Umbilical cord (tissue), 2 donors: Measurements from ENCODE around the gene ASB5. TPM values are rescaled to one million over a fixed set of nuclear protein-coding genes. Genes with fewer than 3 reads are reported as not detected.
"Not testable (repeated sequence)": the region's sequence is repeated elsewhere in the genome, so short reads cannot be mapped to it uniquely, and the experiment has no call there.

Experiments used
- DNase-seq: peaks from one replicate; pipeline ENCODE4 v3.0.0-alpha.2; 2015; ENCODE audit warnings: low spot score
- total RNA-seq: library from RNA; depleted of rRNA; stranded (reverse); fragments of >200 nt; gene quantifications from one replicate; pipeline ENCODE4 v1.2.3, GENCODE V29; 2014; ENCODE audit warnings: low replicate concordance; ENCODE audit not compliant: insufficient read depth

Gene ASB5
- total RNA-seq = 3.6 TPM

DNA sequence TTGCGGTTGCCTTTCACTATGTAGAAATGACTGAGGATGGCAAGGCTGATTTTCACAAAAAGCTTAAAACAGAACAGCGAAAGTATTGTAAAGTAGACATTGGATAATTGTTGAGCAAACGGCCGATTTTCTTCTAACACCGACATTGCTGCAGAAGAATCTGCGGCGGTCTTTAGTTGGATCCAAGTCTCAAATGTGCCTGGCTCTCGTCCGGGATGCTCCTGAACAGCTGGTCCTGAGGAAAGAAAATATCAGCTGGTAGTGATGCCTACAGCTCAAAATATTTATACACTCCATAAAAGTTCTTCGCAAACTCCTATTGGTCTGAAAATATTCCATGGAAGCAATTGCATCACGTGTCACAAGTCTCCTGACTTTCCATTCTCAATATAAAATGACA lies at the start of gene ASB5:
Gene ASB5 (minus strand): TSS at position 260 of the 400 bp plus-strand sequence. CDS start 114 bp downstream, at position 146.
- no peak for DNase-seq

GRCh38 chr4:176313596-176314336 lies 44.7 kb upstream of the ASB5 start:
- no peak for DNase-seq

- no peak for DNase-seq
Observed at GRCh38 chr4:176309772-176310171, 40.8 kb upstream of the ASB5 start.

GRCh38 chr4:176309046-176309445 lies 40.0 kb upstream of the ASB5 start:
- DNase-seq = no peak

GRCh38 chr4:176308441-176308840 lies 39.4 kb upstream of the ASB5 start:
- no peak for DNase-seq

- DNase-seq = no peak
Observed at GRCh38 chr4:176307666-176307930, 38.6 kb upstream of the ASB5 start.

DNA sequence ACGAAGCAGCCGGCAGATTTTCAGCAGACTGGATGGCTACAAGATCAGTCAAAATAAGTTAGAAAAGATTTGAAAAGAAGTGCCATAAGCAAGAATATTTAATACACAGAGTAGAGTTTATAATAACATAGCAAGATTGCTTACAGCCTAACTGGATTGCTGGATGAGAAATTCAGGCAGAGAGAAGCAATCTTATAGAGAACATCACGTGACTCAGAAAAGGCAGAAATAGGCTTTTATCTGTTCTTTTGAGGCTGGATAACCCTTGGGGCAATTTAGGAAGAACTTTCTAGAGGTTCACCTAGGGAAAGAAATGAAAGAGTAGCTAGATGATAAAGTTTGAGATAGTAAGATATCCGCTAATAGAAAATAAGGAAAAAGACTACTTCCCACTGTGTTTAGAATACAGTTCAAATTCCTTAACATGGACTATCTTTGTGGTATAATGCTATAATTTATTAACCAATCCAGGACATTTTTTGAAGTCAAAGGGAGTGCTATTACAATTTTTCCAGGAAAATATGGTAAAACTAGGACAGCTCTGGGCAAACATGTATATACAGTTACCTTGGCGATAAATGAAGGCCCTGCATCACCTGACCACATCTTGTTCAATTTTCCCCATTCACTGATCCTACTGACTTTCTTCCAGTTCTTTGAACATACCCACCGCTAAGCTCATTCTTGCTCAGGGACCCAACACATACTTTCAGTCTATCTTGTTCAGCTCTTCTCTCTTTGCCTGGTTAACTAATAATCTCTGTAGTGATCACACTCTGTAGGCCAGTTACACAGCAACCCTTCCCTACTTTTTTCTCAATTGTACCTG lies 38.0 kb upstream of the ASB5 start:
- DNase-seq = no peak

- no peak for DNase-seq
Observed at GRCh38 chr4:176303938-176304337, 34.9 kb upstream of the ASB5 start.

GRCh38 chr4:176302283-176303275 lies 33.6 kb upstream of the ASB5 start:
- peak; percentile 12 for DNase-seq

GRCh38 chr4:176300565-176300964 lies 31.5 kb upstream of the ASB5 start:
- no peak for DNase-seq

DNA sequence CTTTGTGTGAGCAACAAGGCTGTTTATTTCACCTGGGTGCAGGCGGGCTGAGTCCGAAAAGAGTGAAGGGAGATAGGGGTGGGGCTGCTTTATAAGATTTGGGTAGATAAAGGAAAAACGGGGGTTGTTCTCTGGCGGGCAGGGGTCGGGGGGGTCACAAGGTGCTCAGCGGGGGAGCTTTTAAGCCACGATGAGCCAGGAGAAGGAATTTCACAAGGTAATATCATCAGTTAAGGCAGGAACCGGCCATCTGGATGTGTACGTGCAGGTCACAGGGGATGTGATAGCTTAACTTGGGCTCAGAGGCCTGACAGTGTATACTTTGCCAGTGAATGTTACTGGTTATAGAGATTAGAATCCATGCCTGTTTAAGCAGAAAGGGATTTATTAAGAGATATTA lies 31.0 kb upstream of the ASB5 start:
- no peak for DNase-seq

DNA sequence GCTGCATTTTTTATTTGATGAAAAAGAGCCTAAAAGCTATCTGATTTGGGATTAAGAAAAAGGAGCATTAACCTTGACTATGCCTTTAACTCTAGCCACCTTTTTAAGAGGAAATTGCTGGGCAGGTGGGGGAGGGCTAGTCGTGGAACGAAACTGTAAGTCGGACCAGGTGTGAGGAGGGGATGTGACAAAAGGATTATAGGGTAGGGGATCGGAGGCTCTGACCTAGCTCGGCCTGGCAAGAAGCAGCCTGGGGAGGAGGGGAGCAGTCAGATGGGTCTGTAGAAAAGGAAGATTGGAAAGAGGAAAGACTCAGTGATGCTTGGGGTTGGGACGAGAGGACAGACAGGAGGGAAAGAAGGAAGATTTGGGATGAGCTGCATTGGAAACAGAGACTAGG lies 29.6 kb upstream of the ASB5 start:
- no peak for DNase-seq

DNA sequence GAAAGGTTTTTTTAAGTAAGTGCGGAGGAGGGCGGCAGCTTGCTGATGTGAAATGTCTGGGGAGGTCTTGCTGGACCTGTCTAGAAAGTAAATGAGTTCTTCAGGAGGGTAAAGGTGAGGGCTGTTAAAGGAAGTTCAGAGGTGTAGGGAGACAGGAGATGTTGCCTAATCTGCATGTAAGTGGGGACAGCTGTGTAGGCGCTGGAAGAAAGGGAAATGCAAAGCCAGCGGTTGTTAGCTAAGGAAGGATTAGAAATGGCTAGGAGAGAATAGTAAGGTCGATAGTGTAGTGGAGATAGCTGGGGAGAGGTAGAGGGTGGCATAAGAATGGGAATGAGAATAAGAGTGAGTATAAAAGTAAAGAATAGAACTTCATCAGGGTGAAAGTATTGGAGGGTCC lies 26.9 kb upstream of the ASB5 start:
- not testable (repeated sequence) for DNase-seq

DNA sequence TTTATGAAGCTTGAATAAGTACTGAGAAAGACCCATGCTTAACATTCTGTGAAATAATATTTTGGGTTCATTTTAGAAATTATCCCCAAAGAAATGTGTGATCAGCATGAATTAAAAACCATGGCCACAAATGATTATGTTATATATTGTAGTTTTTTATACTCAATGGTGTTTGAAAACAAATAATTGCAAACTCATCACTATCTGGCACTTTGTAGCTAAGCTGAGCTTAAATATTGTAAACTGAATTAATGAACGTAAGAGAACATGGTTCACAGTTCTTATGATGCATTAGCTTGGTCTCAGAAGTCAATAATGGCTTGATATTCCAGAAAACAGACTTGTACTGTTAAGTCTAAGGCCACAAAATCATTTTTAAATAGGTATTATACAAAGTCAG lies 24.6 kb upstream of the ASB5 start:
- no peak for DNase-seq

DNA sequence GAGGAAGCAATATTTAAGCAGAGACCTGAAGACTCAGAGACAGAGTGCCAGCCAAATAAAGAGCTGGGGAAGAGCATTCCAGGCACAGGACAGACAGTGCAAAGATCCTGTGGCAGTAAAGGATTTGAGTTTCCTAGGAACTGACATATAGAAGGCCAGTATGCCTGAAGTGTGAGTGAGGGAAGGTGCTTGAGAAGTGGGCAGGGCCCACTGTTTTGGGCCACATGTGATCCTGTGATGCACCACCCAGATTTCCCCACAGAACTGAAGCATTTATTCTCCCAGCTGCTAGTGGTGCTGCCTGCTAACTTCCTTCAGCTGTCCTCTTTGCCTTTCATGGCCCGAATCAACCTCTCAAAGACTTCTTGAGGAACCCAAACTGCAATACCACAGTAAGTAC lies 23.9 kb upstream of the ASB5 start:
- no peak for DNase-seq

GRCh38 chr4:176291748-176292147 lies 22.7 kb upstream of the ASB5 start:
- no peak for DNase-seq

GRCh38 chr4:176290520-176290919 lies 21.5 kb upstream of the ASB5 start:
- no peak for DNase-seq

- DNase-seq = no peak
Observed at GRCh38 chr4:176289561-176289960, 20.5 kb upstream of the ASB5 start.

DNA sequence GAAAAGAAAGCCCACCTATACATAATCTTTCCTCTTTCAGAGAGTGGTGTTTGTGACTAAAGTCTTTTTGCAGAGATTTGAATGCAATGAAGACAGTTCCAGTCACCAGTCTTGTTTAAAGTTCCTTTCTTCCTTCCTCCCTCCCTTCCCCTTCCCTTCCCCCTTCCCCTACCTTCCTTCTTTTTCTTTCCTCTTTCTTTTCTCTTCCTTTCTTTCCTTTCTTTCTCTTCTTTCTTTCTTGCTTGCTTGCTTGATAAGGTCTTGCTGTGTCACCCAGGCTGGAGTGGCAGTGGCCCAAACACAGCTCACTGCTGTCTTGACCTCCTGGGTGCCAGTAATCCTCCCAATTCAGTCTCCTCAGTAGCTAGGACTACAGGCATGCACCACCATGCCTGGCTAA lies 19.0 kb upstream of the ASB5 start:
- no peak for DNase-seq

GRCh38 chr4:176287546-176287945 lies 18.5 kb upstream of the ASB5 start:
- no peak for DNase-seq

GRCh38 chr4:176286728-176287127 lies 17.7 kb upstream of the ASB5 start:
- no peak for DNase-seq

DNA sequence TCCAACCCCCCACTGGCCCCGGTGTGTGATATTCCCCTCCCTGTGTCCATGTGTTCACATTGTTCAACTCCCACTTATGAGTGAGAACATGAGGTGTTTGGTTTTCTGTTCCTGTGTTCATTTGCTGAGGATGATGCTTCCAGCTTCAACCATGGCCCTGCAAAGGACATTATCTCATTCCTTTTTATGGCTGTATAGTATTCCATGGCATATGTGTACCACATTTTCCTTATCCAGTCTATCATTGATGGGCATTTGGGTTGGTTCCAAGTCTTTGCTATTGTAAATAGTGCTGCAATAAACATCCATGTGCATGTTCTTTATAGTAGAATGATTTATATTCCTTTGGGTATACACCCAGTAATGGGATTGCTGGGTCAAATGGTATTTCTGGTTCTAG lies 10.5 kb upstream of the ASB5 start:
- DNase-seq = not testable (repeated sequence)
